GM10248 (cell line): ENCODE measurements around the gene CNTN4.

ENCODE experiments used
- CTCF ChIA-PET: fragments of 300-600 bp; sonication (Branson Sonifier 250); formaldehyde crosslinking; extraction: SDS; loops from one replicate; lab custom pipeline; 2021; ENCODE audit warnings: antibody characterized with exemption; lab: Yijun Ruan, JAX
- POLR2A ChIA-PET: fragments of 350-650 bp; sonication (Branson Sonifier 250); formaldehyde crosslinking; extraction: SDS; loops from one replicate; lab custom pipeline; 2020; ENCODE audit warnings: antibody characterized with exemption; lab: Yijun Ruan, JAX
- DNase-seq: peaks from one replicate; pipeline ENCODE4 v3.0.0; 2012; ENCODE audit errors: extremely low spot score
- TF ChIP-seq, protein P1 (sequence below): IDR thresholded peaks from 2 replicates; pipeline ENCODE4 v1.5.1; 2012; ENCODE audit warnings: mild to moderate bottlenecking, low read depth; ENCODE audit errors: extremely low read depth, missing control alignments, control extremely low read depth

The CNTN4 gene

DNA sequence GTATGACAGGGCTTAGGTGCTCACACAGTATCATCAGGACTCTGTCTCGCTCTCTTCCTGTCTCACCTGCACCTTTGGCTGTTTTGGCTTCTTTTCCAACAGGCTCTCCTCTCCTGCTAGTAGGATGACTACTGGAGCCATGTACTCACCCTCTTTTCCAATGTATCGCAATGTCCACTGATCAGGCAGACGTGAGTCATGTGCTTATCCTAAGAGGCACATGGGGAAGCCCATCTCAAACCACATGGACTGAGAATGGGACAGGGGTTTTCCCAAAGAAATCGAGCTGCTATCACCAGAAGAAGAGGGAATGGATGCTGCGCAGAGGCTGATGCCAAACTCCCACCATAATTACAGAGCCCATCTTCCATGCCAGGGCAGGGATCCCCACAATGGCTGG is 830.9 kb downstream of the CNTN4 start:
- TF ChIP-seq, protein P1, sequence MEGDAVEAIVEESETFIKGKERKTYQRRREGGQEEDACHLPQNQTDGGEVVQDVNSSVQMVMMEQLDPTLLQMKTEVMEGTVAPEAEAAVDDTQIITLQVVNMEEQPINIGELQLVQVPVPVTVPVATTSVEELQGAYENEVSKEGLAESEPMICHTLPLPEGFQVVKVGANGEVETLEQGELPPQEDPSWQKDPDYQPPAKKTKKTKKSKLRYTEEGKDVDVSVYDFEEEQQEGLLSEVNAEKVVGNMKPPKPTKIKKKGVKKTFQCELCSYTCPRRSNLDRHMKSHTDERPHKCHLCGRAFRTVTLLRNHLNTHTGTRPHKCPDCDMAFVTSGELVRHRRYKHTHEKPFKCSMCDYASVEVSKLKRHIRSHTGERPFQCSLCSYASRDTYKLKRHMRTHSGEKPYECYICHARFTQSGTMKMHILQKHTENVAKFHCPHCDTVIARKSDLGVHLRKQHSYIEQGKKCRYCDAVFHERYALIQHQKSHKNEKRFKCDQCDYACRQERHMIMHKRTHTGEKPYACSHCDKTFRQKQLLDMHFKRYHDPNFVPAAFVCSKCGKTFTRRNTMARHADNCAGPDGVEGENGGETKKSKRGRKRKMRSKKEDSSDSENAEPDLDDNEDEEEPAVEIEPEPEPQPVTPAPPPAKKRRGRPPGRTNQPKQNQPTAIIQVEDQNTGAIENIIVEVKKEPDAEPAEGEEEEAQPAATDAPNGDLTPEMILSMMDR, result no peak
- ChIA-PET POLR2A (no interaction called here), CTCF (interaction anchor here (1.2 to 2.0 kb wide), 2 partner anchors 8 to 9 kb away, joined by 4 to 5 read pairs; no protein-coding TSS in a partner anchor)
- no peak for DNase-seq

DNA sequence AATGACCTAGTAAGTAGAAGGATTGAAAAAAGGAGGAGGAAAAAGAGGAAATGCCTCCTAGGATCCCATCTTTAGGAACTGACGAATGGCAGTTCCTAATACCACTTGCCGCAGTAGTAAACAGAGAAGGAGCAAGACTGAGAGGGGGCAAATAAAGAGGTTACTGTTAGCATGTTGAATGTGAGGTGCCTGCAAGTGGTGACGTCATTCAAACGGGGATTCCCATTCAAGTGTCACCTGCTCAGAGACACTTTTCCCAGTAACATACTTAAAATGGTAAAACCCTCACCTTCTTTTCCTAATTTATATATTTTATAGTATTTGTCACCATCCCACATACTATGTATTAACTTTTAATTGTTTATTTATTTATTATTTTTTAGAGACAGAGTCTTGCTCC is 832.6 kb downstream of the CNTN4 start:
- POLR2A ChIA-PET, result no interaction called here
- TF ChIP-seq, protein P1, result no peak
- CTCF ChIA-PET, result interaction anchor here (2.0 kb wide), 1 partner anchor 10 kb away, joined by 5 read pairs; no protein-coding TSS in a partner anchor
- DNase-seq, result no peak

DNA sequence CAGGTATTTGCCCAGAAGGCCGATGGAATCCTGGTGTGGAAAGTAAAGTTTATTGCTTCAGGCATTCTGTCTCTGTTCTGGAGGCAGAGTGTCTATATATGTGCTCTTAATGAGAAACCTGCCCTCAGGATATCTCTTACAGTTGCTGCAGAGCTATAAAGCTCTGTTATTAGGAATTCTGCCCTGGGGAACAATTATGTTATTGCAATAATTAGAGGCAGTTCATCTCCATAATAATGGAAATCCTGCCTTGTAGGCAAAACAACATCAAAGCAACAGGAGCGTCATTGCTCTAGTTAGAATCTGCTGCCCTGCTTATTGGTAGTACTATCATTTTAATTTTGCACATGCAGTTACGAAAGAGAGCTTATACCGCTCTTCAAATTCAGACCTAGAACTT is 835.9 kb downstream of the CNTN4 start:
- ChIA-PET POLR2A (no interaction called here), CTCF (no interaction called here)
- no peak for DNase-seq
- TF ChIP-seq, protein P1, result no peak

DNA sequence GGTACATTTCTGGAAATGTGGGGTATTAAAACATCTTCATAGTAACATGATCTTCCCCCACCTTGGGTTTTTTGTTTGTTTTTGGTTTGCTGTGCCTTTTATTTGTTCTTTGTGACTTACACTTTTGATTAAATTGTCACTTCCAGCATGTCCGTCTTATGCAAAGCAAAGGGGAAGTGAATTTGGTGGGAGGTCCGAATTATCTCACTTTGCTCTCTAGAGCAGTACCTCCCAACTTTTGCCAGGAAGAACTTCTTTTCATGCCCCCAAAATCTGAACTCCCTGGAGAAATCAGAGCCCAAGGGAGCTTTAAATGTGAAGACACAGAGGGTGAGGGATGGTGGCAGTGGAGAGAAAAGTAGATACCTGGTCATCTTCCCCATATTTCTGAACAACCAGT is 838.4 kb downstream of the CNTN4 start:
- CTCF ChIA-PET, result no interaction called here
- TF ChIP-seq, protein P1, result no peak
- no peak for DNase-seq
- POLR2A ChIA-PET, result no interaction called here

DNA sequence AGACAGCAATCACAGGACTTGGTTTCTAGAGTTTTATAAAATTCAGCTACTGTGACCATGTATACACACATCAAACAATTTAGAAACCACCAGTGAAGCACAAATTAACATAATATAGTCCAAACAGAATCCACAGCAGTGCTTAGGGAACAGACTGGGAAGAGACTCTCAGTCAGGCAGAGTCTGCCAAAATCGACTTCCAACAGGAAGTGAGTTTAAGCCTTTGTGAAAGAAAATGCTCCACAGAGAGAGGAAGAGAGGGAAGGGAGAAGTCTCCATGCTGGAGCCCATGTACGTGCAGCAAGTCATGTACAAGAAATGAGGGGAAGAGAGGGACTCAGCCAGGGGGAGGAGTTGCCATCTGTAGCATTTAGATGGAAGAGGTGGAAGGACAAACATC is 838.9 kb downstream of the CNTN4 start:
- CTCF ChIA-PET, result interaction anchor here (1.2 to 4.4 kb wide), 3 partner anchors 8 to 16 kb away, joined by 4 to 18 read pairs (median 4); no protein-coding TSS in a partner anchor
- POLR2A ChIA-PET, result no interaction called here
- TF ChIP-seq, protein P1, result no peak
- no peak for DNase-seq

DNA sequence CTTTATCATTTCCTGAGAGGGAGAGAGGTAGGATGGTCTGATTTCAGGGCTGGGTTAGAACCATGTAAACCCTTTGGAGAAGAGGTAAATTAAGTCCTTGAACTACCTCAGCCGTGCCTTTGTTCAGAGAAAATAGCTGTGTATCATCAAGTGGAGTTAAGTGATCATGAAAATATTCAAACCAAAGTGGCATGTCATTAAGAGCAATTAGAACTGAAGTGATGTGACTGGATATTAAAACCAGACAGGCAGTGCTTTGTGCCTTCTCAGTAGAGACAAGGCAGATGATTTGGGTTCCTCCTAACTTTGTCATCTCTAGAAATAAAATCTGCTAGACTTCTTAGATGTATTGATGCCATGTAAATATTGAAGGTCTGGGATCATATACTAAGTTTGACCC is 840.0 kb downstream of the CNTN4 start:
- ChIA-PET CTCF (interaction anchor here (0.8 to 4.4 kb wide), 5 partner anchors 9 to 235 kb away, joined by 3 to 18 read pairs (median 4); no protein-coding TSS in a partner anchor), POLR2A (no interaction called here)
- TF ChIP-seq, protein P1, result no peak
- no peak for DNase-seq
